Nephron progenitor cell (in vitro differentiated cells): ENCODE results near the gene RRAGA.

Experiments used
- DNase-seq: peaks from one replicate; pipeline ENCODE4 v3.0.0; 2021
- H3K27ac Mint-ChIP-seq: 2 replicates; pipeline ENCODE4 v1.8.0; 2021; ENCODE audit warnings: mild to moderate bottlenecking, moderate library complexity, mixed read lengths
- H3K27me3 Mint-ChIP-seq: 2 replicates; pipeline ENCODE4 v1.8.0; 2021; ENCODE audit warnings: mild to moderate bottlenecking, low read depth, mixed read lengths; ENCODE audit not compliant: poor library complexity
- H3K36me3 Mint-ChIP-seq: 2 replicates; pipeline ENCODE4 v1.8.0; 2021; ENCODE audit warnings: low read depth, mixed read lengths
- H3K4me1 Mint-ChIP-seq: 2 replicates; pipeline ENCODE4 v1.8.0; 2021; ENCODE audit warnings: mixed read lengths
- H3K4me3 Mint-ChIP-seq: 2 replicates; pipeline ENCODE4 v1.8.0; 2021; ENCODE audit warnings: mild to moderate bottlenecking, moderate library complexity, mixed read lengths
- H3K9me3 Mint-ChIP-seq: 2 replicates; pipeline ENCODE4 v1.8.0; 2021; ENCODE audit warnings: mild to moderate bottlenecking, moderate library complexity, mixed read lengths
- CTCF ChIP-seq: fragments of 200-600 bp; sonication (generic); IDR thresholded peaks from 2 replicates; pipeline ENCODE4 v1.5.0; 2021; ENCODE audit warnings: antibody characterized with exemption

RRAGA gene

DNA sequence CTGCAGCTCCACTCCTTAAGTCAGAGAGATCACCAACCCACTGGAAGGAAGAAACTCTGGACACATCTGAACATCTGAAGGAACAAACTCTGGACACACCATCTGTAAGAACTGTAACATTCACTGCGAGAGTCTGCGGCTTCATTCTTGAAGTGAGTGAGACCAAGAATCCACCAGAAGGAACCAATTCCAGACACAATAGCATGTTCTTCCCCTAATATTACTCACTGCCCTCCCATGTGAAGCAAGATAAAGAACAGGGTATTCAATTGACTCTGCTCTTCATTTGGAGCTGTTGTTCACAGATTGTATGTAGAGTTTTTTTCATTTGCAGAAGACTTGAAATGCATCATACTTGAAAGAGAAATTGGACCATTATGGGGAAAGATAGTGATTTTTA, 27.0 kb upstream of the RRAGA start:
- H3K4me1 Mint-ChIP-seq, result peaks cover 24% of the 10 kb centered on the region
- H3K4me3 Mint-ChIP-seq, result no peak overlapping the region
- H3K27me3 Mint-ChIP-seq, result no peaks in the 10 kb centered on the region
- DNase-seq, result no peak
- no peak for TF ChIP-seq CTCF
- H3K27ac Mint-ChIP-seq, result no peak overlapping the region
- peaks cover 10% of the 10 kb centered on the region for H3K9me3 Mint-ChIP-seq
- no peaks in the 10 kb centered on the region for H3K36me3 Mint-ChIP-seq

DNA sequence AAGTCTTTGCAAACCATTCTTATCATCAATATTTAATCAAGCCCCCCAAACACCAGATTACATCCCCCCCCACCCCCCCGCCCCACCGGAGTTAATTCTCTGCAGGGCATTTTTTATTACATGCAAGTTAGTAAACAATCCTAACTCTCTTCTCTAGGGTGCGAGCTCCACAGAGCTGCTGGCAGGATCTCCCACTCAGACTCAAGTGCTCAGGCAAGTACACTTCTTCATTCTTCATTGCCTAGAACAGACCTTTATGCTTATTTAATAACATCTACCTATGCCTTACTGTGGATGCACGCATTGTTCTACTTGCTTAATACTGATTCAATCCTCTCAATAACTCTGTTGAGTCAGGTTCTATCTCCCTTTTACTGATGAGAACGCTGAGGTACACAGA, 26.1 kb upstream of the RRAGA start:
- Mint-ChIP-seq H3K27ac (no peak overlapping the region), H3K9me3 (peaks cover 10% of the 10 kb centered on the region), H3K4me1 (peaks cover 24% of the 10 kb centered on the region), H3K36me3 (no peaks in the 10 kb centered on the region), H3K27me3 (no peaks in the 10 kb centered on the region), H3K4me3 (no peak overlapping the region)
- no peak for TF ChIP-seq CTCF
- no peak for DNase-seq

GRCh38 chr9:19026375-19026774, 22.9 kb upstream of the RRAGA start:
- H3K27ac Mint-ChIP-seq, result peak overlapping the region; percentile 81
- H3K4me1 Mint-ChIP-seq, result peaks cover 24% of the 10 kb centered on the region
- TF ChIP-seq CTCF, result no peak
- H3K9me3 Mint-ChIP-seq, result peaks cover 5% of the 10 kb centered on the region
- H3K4me3 Mint-ChIP-seq, result no peak overlapping the region
- no peaks in the 10 kb centered on the region for H3K27me3 Mint-ChIP-seq
- no peaks in the 10 kb centered on the region for H3K36me3 Mint-ChIP-seq
- DNase-seq, result no peak

- Mint-ChIP-seq H3K27ac (no peak overlapping the region), H3K27me3 (peaks cover 6% of the 10 kb centered on the region), H3K4me3 (no peak overlapping the region), H3K4me1 (peaks cover 23% of the 10 kb centered on the region), H3K36me3 (no peaks in the 10 kb centered on the region), H3K9me3 (no peaks in the 10 kb centered on the region)
- no peak for DNase-seq
- TF ChIP-seq CTCF, result no peak
These were observed 21.4 kb upstream of the RRAGA start for GRCh38 chr9:19027825-19028224.

GRCh38 chr9:19028835-19029451, 20.3 kb upstream of the RRAGA start:
- no peak overlapping the region for H3K4me3 Mint-ChIP-seq
- H3K4me1 Mint-ChIP-seq, result peaks cover 13% of the 10 kb centered on the region
- no peak overlapping the region for H3K27ac Mint-ChIP-seq
- peaks cover 6% of the 10 kb centered on the region for H3K27me3 Mint-ChIP-seq
- no peaks in the 10 kb centered on the region for H3K36me3 Mint-ChIP-seq
- peak; percentile 54 for DNase-seq
- TF ChIP-seq CTCF, result peak; percentile 75
- H3K9me3 Mint-ChIP-seq, result no peaks in the 10 kb centered on the region

GRCh38 chr9:19030899-19031298, 18.3 kb upstream of the RRAGA start:
- DNase-seq, result no peak
- H3K9me3 Mint-ChIP-seq, result peaks cover 7% of the 10 kb centered on the region
- H3K4me3 Mint-ChIP-seq, result no peak overlapping the region
- peaks cover 4% of the 10 kb centered on the region for H3K4me1 Mint-ChIP-seq
- TF ChIP-seq CTCF, result no peak
- H3K27ac Mint-ChIP-seq, result no peak overlapping the region
- H3K27me3 Mint-ChIP-seq, result peaks cover 6% of the 10 kb centered on the region
- H3K36me3 Mint-ChIP-seq, result no peaks in the 10 kb centered on the region
